BLaER1 treated with 17β-estradiol and CSF1 and Interleukin-3, amounts not matched to agents 10 nM and 100 nM (cell line): Measurements from ENCODE around the gene CXXC5.
A peak's percentile ranks its signal among the peaks of the same experiment; 100 is the strongest.
"Not testable (repeated sequence)": the region's sequence is repeated elsewhere in the genome, so short reads cannot be mapped to it uniquely, and the experiment has no call there.

Experiments used
- H3K27ac ChIP-seq, 11 experiments: shearing (Covaris generic); formaldehyde crosslinking; 2 replicates each; pipeline ENCODE4 v1.8.1; 2022
- H3K27me3 ChIP-seq, 11 experiments: shearing (Covaris generic); formaldehyde crosslinking; 2 replicates each; pipeline ENCODE4 v1.8.1; 2022
- H3K36me3 ChIP-seq, 11 experiments: shearing (Covaris generic); formaldehyde crosslinking; 2 replicates each; pipeline ENCODE4 v1.8.1; 2022
- H3K4me1 ChIP-seq, 10 experiments: shearing (Covaris generic); formaldehyde crosslinking; 2 replicates each; pipeline ENCODE4 v1.8.1; 2022
- H3K4me2 ChIP-seq, 11 experiments: shearing (Covaris generic); formaldehyde crosslinking; 2 replicates each; pipeline ENCODE4 v1.8.1; 2022
- H3K4me3 ChIP-seq, 10 experiments: shearing (Covaris generic); formaldehyde crosslinking; 2 replicates each; pipeline ENCODE4 v1.8.1; 2022
- H3K9ac ChIP-seq, 11 experiments: shearing (Covaris generic); formaldehyde crosslinking; 2 replicates each; pipeline ENCODE4 v1.8.1; 2022
- H3K9me3 ChIP-seq, 11 experiments: shearing (Covaris generic); formaldehyde crosslinking; replicated peaks in 1 of 11; 2 replicates each; pipeline ENCODE4 v1.8.1; 2022
- H4K20me1 ChIP-seq, 11 experiments: shearing (Covaris generic); formaldehyde crosslinking; 2 replicates each; pipeline ENCODE4 v1.8.1; 2022
- Cebpa-rat ChIP-seq, 11 experiments: shearing (Covaris generic); IDR thresholded peaks; 2 replicates each; pipeline ENCODE4 v1.8.1; 2022

CXXC5 gene

GRCh38 chr5:139708877-139709581 lies 60.9 kb downstream of the CXXC5 start:
- Histone ChIP-seq H3K9ac (peak overlapping the region in 10 of 11 experiments; percentile 49 to 81 (median 72); a peak in 20 of 22 replicates), H3K27ac (peak overlapping the region in 10 of 11 experiments; percentile 17 to 86 (median 76); a peak in 19 of 22 replicates), H3K4me1 (peaks cover 44 to 96% (median 85%) of the 10 kb centered on the region in 10 experiments), H3K36me3 (no peaks in the 10 kb centered on the region), H3K4me3 (peak overlapping the region; percentile 24 to 75 (median 57); a peak in 19 of 20 replicates), H3K9me3 (no peaks in the 10 kb centered on the region), H3K27me3 (peaks cover 0 to 18% (median 0%) of the 10 kb centered on the region in 11 experiments; a peak in 4 of 22 replicates), H3K4me2 (peak overlapping the region; percentile 96 to 100 (median 99)), H4K20me1 (no peaks in the 10 kb centered on the region)
- TF ChIP-seq Cebpa-rat (IDR thresholded peaks at IDR 0.05), result no peak

GRCh38 chr5:139709582-139710318 lies 61.6 kb downstream of the CXXC5 start:
- Histone ChIP-seq H3K27me3 (peaks cover 0 to 18% (median 0%) of the 10 kb centered on the region in 11 experiments; a peak in 4 of 22 replicates), H3K4me1 (peaks cover 44 to 96% (median 80%) of the 10 kb centered on the region in 10 experiments), H3K4me2 (peak overlapping the region; percentile 96 to 100 (median 99)), H3K9me3 (no peaks in the 10 kb centered on the region), H3K27ac (peak overlapping the region in 10 of 11 experiments; percentile 47 to 86 (median 76); a peak in 20 of 22 replicates), H4K20me1 (no peaks in the 10 kb centered on the region), H3K9ac (peak overlapping the region in 10 of 11 experiments; percentile 49 to 81 (median 72); a peak in 20 of 22 replicates), H3K36me3 (no peaks in the 10 kb centered on the region), H3K4me3 (peak overlapping the region; percentile 24 to 75 (median 63); a peak in 19 of 20 replicates)
- TF ChIP-seq Cebpa-rat (IDR thresholded peaks at IDR 0.05), result no peak

- Histone ChIP-seq H3K27me3 (peaks cover 0 to 18% (median 0%) of the 10 kb centered on the region in 11 experiments; a peak in 4 of 22 replicates), H3K4me1 (peaks cover 41 to 88% (median 72%) of the 10 kb centered on the region in 10 experiments), H3K36me3 (no peaks in the 10 kb centered on the region), H3K4me2 (peak overlapping the region; percentile 96 to 100 (median 99)), H3K4me3 (peak overlapping the region; percentile 49 to 75 (median 63)), H3K9ac (peak overlapping the region in 10 of 11 experiments; percentile 64 to 81 (median 72); a peak in 20 of 22 replicates), H3K27ac (peak overlapping the region in 10 of 11 experiments; percentile 47 to 86 (median 76); a peak in 19 of 22 replicates), H4K20me1 (no peaks in the 10 kb centered on the region), H3K9me3 (no peaks in the 10 kb centered on the region)
- no peak for TF ChIP-seq Cebpa-rat (IDR thresholded peaks at IDR 0.05)
Measured at GRCh38 chr5:139710319-139711066, 62.3 kb downstream of the CXXC5 start.

- peak overlapping the region; percentile 96 to 100 (median 99) for H3K4me2 ChIP-seq
- peak overlapping the region; percentile 49 to 75 (median 63) for H3K4me3 ChIP-seq
- peak overlapping the region in 10 of 11 experiments; percentile 47 to 86 (median 76); a peak in 20 of 22 replicates for H3K27ac ChIP-seq
- peaks cover 0 to 18% (median 0%) of the 10 kb centered on the region in 11 experiments; a peak in 4 of 22 replicates for H3K27me3 ChIP-seq
- H3K36me3 ChIP-seq, result no peaks in the 10 kb centered on the region
- H3K9me3 ChIP-seq, result no peaks in the 10 kb centered on the region
- H3K9ac ChIP-seq, result peak overlapping the region in 10 of 11 experiments; percentile 64 to 81 (median 72); a peak in 20 of 22 replicates
- TF ChIP-seq Cebpa-rat (IDR thresholded peaks at IDR 0.05), result no peak
- peaks cover 33 to 80% (median 64%) of the 10 kb centered on the region in 10 experiments for H3K4me1 ChIP-seq
- H4K20me1 ChIP-seq, result no peaks in the 10 kb centered on the region
Measured at GRCh38 chr5:139711067-139711905, 63.1 kb downstream of the CXXC5 start.

GRCh38 chr5:139711906-139712224 lies 63.7 kb downstream of the CXXC5 start:
- Histone ChIP-seq H3K4me3 (peak overlapping the region; percentile 49 to 75 (median 62)), H3K9me3 (no peaks in the 10 kb centered on the region), H4K20me1 (no peaks in the 10 kb centered on the region), H3K4me1 (peaks cover 32 to 75% (median 62%) of the 10 kb centered on the region in 10 experiments), H3K36me3 (no peaks in the 10 kb centered on the region), H3K27me3 (peaks cover 0 to 18% (median 0%) of the 10 kb centered on the region in 11 experiments; a peak in 4 of 22 replicates), H3K27ac (peak overlapping the region in 9 of 11 experiments; percentile 34 to 71 (median 65); a peak in 17 of 22 replicates), H3K9ac (peak overlapping the region in 10 of 11 experiments; percentile 56 to 72 (median 67); a peak in 20 of 22 replicates), H3K4me2 (peak overlapping the region; percentile 96 to 100 (median 99))
- TF ChIP-seq Cebpa-rat (IDR thresholded peaks at IDR 0.05), result no peak

GRCh38 chr5:139712412-139712811 lies 64.3 kb downstream of the CXXC5 start:
- H3K36me3 ChIP-seq, result peaks cover 0 to under 1% (median 0%) of the 10 kb centered on the region in 11 experiments; a peak in 1 of 22 replicates
- H3K4me1 ChIP-seq, result peaks cover 32 to 71% (median 59%) of the 10 kb centered on the region in 10 experiments
- peaks cover 0 to 2% (median 0%) of the 10 kb centered on the region in 11 experiments; a peak in 3 of 22 replicates for H3K9me3 ChIP-seq
- no peak overlapping the region for H3K27ac ChIP-seq
- H3K27me3 ChIP-seq, result peaks cover 0 to 18% (median 0%) of the 10 kb centered on the region in 11 experiments; a peak in 4 of 22 replicates
- peak overlapping the region in 10 of 11 experiments; percentile 96 to 100 (median 99); a peak in 19 of 22 replicates for H3K4me2 ChIP-seq
- TF ChIP-seq Cebpa-rat (IDR thresholded peaks at IDR 0.05), result no peak
- no peaks in the 10 kb centered on the region for H4K20me1 ChIP-seq
- H3K4me3 ChIP-seq, result no peak overlapping the region
- H3K9ac ChIP-seq, result no peak overlapping the region

GRCh38 chr5:139713898-139714297 lies 65.7 kb downstream of the CXXC5 start:
- not testable (repeated sequence) for H3K9ac ChIP-seq, H4K20me1 ChIP-seq, H3K4me3 ChIP-seq, H3K27ac ChIP-seq
- H3K4me2 ChIP-seq, result peak overlapping the region in 4 of 11 experiments; percentile 11 to 99 (median 27); a peak in 4 of 22 replicates
- H3K9me3 ChIP-seq, result peaks cover 12 to 17% (median 14%) of the 10 kb centered on the region in 11 experiments
- peaks cover 0 to 18% (median 0%) of the 10 kb centered on the region in 11 experiments; a peak in 4 of 22 replicates for H3K27me3 ChIP-seq
- H3K4me1 ChIP-seq, result peaks cover 25 to 56% (median 44%) of the 10 kb centered on the region in 10 experiments; a peak in 19 of 20 replicates
- H3K36me3 ChIP-seq, result peaks cover 0 to 13% (median 4%) of the 10 kb centered on the region in 11 experiments; a peak in 4 of 22 replicates
